Neural crest cell (in vitro differentiated cells): ENCODE data around the gene ELAPOR2. TPM values are rescaled to one million over a fixed set of nuclear protein-coding genes. Genes with fewer than 3 reads are reported as not detected.
A peak's percentile ranks its signal among the peaks of the same experiment; 100 is the strongest.
"Not testable (repeated sequence)": the region's sequence is repeated elsewhere in the genome, so short reads cannot be mapped to it uniquely, and the experiment has no call there.

ENCODE experiments used
- DNase-seq: peaks from one replicate; pipeline ENCODE4 v3.0.0; 2021; ENCODE audit warnings: low read depth, mixed read lengths, low spot score
- H3K27ac Mint-ChIP-seq: one replicate; pipeline ENCODE4 v1.8.0; 2021; ENCODE audit warnings: mild to moderate bottlenecking, mixed read lengths; ENCODE audit not compliant: unreplicated experiment
- H3K27me3 Mint-ChIP-seq: 2 replicates; pipeline ENCODE4 v1.8.0; 2021; ENCODE audit warnings: low read depth, mild to moderate bottlenecking, mixed read lengths
- H3K36me3 Mint-ChIP-seq: 2 replicates; pipeline ENCODE4 v1.8.0; 2021; ENCODE audit warnings: low read depth, mild to moderate bottlenecking, mixed read lengths
- H3K4me1 Mint-ChIP-seq: 2 replicates; pipeline ENCODE4 v1.8.0; 2021; ENCODE audit warnings: mixed read lengths
- H3K4me3 Mint-ChIP-seq: one replicate; pipeline ENCODE4 v1.8.0; 2021; ENCODE audit warnings: mild to moderate bottlenecking, mixed read lengths
- H3K9me3 Mint-ChIP-seq: 2 replicates; pipeline ENCODE4 v1.8.0; 2021; ENCODE audit warnings: mixed read lengths
- total RNA-seq: library from RNA; stranded (reverse); gene quantifications from 2 replicates; pipeline ENCODE4 v1.2.1, GENCODE V29; 2021
- TF ChIP-seq, protein P1 (sequence below): fragments of 200-600 bp; sonication (generic); conservative IDR thresholded peaks from 2 replicates; pipeline ENCODE4 v1.5.0; 2021; ENCODE audit warnings: antibody characterized with exemption, mild to moderate bottlenecking

ELAPOR2 gene
- total RNA-seq, 1 donor from 2014 or later = 42.2 TPM

DNA sequence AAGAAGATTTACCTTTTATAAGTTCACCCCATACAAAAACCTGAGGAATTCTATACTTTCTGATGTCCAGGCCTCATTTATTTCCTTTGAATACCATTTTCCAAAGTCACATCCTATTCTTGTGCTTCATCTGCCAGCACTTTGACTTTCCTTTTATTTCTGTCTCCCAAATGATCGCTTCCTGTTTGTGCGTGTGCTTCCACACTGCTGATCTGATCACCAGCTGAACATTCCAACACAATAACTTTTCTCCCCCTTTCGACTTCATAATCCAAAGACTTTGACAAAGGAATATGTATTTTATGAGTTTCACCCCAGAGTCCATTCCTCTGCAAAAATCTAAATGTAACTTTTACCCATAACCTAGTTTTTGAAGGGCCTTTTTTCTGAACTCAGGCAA is 3.1 kb downstream of the ELAPOR2 start:
- H3K36me3 Mint-ChIP-seq = no peaks in the 10 kb centered on the region
- peaks cover 9% of the 10 kb centered on the region for H3K27me3 Mint-ChIP-seq
- no peak for DNase-seq
- TF ChIP-seq, protein P1, sequence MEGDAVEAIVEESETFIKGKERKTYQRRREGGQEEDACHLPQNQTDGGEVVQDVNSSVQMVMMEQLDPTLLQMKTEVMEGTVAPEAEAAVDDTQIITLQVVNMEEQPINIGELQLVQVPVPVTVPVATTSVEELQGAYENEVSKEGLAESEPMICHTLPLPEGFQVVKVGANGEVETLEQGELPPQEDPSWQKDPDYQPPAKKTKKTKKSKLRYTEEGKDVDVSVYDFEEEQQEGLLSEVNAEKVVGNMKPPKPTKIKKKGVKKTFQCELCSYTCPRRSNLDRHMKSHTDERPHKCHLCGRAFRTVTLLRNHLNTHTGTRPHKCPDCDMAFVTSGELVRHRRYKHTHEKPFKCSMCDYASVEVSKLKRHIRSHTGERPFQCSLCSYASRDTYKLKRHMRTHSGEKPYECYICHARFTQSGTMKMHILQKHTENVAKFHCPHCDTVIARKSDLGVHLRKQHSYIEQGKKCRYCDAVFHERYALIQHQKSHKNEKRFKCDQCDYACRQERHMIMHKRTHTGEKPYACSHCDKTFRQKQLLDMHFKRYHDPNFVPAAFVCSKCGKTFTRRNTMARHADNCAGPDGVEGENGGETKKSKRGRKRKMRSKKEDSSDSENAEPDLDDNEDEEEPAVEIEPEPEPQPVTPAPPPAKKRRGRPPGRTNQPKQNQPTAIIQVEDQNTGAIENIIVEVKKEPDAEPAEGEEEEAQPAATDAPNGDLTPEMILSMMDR = no peak
- H3K9me3 Mint-ChIP-seq = no peaks in the 10 kb centered on the region
- peaks cover 18% of the 10 kb centered on the region for H3K4me1 Mint-ChIP-seq
- peak overlapping the region; percentile 4 for H3K4me3 Mint-ChIP-seq
- H3K27ac Mint-ChIP-seq = no peak overlapping the region

GRCh38 chr7:87048839-87049238 is 10.6 kb downstream of the ELAPOR2 start:
- no peaks in the 10 kb centered on the region for H3K27me3 Mint-ChIP-seq
- peaks cover 21% of the 10 kb centered on the region for H3K36me3 Mint-ChIP-seq
- no peaks in the 10 kb centered on the region for H3K4me1 Mint-ChIP-seq
- H3K4me3 Mint-ChIP-seq = no peak overlapping the region
- DNase-seq = no peak
- peaks cover 22% of the 10 kb centered on the region for H3K9me3 Mint-ChIP-seq
- TF ChIP-seq, protein P1 = no peak
- no peak overlapping the region for H3K27ac Mint-ChIP-seq

GRCh38 chr7:87046456-87046855 is 13.0 kb downstream of the ELAPOR2 start:
- Mint-ChIP-seq H3K4me3 (no peak overlapping the region), H3K36me3 (peaks cover 21% of the 10 kb centered on the region), H3K9me3 (peaks cover 25% of the 10 kb centered on the region), H3K27ac (no peak overlapping the region), H3K4me1 (no peaks in the 10 kb centered on the region), H3K27me3 (no peaks in the 10 kb centered on the region)
- TF ChIP-seq, protein P1 = no peak
- no peak for DNase-seq

- not testable (repeated sequence) for H3K4me1 Mint-ChIP-seq, H3K27ac Mint-ChIP-seq, H3K4me3 Mint-ChIP-seq, H3K27me3 Mint-ChIP-seq, DNase-seq
- Mint-ChIP-seq H3K9me3 (peaks cover 25% of the 10 kb centered on the region), H3K36me3 (peaks cover 18% of the 10 kb centered on the region)
Measured at GRCh38 chr7:87044713-87045112, 14.7 kb downstream of the ELAPOR2 start.

- Mint-ChIP-seq H3K36me3 (peaks cover 14% of the 10 kb centered on the region), H3K4me1 (peaks cover 19% of the 10 kb centered on the region), H3K9me3 (peaks cover 12% of the 10 kb centered on the region)
- not testable (repeated sequence) for H3K27me3 Mint-ChIP-seq, DNase-seq, H3K4me3 Mint-ChIP-seq, H3K27ac Mint-ChIP-seq
Measured at GRCh38 chr7:87041586-87041985, 17.9 kb downstream of the ELAPOR2 start.

DNA sequence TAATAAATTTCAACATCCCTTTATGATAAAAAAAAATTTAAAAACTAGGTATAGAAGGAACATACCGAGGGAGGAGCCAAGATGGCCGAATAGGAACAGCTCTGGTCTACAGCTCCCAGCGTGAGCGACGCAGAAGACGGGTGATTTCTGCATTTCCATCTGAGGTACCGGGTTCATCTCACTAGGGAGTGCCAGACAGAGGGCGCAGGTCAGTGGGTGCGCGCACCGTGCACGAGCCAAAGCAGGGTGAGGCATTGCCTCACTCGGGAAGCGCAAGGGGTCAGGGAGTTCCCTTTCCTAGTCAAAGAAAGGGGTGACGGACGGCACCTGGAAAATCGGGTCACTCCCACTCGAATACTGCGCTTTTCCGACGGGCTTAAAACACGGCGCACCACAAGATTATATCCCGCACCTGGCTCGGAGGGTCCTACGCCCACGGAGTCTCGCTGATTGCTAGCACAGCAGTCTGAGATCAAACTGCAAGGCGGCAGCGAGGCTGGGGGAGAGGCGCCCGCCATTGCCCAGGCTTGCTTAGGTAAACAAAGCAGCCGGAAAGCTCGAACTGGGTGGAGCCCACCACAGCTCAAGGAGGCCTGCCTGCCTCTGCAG is 19.7 kb downstream of the ELAPOR2 start:
- peak overlapping the region; percentile 91 for H3K4me3 Mint-ChIP-seq
- H3K4me1 Mint-ChIP-seq = peaks cover 24% of the 10 kb centered on the region
- peak overlapping the region; percentile 100 for H3K27ac Mint-ChIP-seq
- H3K27me3 Mint-ChIP-seq, H3K9me3 Mint-ChIP-seq, H3K36me3 Mint-ChIP-seq: not testable (repeated sequence)
- peak; percentile 46 for DNase-seq

DNA sequence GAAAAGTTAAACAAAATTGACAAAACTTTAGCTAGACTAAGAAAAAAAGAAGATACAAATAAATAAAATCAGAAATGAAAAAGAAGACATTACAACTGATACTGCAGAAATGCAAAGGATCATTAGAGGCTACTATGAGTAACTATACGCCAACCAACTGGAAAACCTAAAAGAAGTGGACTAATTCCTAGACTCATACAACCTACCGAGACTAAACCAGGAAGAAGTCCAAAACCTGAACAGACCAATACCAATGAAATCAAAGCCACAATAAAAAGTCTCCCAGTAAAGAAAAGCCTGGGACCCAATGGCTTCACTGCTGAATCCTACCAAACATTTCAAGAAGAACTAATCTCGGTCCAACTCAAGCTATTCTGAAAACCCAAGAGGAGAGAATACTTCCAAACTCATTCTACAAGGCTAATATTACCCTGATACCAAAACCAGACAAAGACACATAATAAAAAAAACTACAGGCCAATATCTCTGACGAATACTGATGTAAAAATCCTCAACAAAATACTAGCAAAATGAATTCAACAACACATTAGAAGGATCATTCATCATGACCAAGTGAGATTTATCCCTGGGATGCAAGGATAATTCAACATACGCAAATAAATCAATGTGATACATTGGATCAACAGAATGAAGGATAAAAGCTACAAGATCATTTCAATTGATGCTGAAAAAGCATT is 20.3 kb downstream of the ELAPOR2 start:
- peaks cover 4% of the 10 kb centered on the region for H3K36me3 Mint-ChIP-seq
- peak overlapping the region; percentile 91 for H3K4me3 Mint-ChIP-seq
- peak overlapping the region; percentile 100 for H3K27ac Mint-ChIP-seq
- no peaks in the 10 kb centered on the region for H3K27me3 Mint-ChIP-seq
- no peak for DNase-seq
- peaks cover 24% of the 10 kb centered on the region for H3K4me1 Mint-ChIP-seq
- peaks cover 3% of the 10 kb centered on the region for H3K9me3 Mint-ChIP-seq
- TF ChIP-seq, protein P1 = no peak
